ENCODE data around the gene TMEM183A.

The TMEM183A gene

DNA sequence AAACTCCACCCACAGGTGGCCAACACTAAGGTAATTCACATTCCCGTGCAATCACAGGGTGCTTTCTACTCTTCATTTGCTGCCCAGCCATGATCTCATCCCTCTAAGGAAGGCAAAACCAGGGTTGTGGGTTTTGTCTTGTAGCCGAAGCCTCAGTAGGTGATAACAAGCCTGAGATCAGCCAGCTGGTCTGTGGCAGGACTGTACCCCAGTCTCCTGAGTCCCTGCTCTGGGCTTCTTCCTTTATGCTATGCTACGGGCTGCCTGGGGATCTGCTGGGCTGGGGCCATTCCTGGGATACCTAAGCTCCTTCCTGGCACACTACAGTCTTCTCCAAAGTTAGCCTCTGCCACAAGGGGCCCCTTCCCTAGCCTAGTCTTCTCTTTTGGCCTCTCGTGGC is 29.0 kb downstream of the TMEM183A start:
- no peak for DNase-seq (ENCODE audit: low read depth)
- TF ChIP-seq, protein P1, sequence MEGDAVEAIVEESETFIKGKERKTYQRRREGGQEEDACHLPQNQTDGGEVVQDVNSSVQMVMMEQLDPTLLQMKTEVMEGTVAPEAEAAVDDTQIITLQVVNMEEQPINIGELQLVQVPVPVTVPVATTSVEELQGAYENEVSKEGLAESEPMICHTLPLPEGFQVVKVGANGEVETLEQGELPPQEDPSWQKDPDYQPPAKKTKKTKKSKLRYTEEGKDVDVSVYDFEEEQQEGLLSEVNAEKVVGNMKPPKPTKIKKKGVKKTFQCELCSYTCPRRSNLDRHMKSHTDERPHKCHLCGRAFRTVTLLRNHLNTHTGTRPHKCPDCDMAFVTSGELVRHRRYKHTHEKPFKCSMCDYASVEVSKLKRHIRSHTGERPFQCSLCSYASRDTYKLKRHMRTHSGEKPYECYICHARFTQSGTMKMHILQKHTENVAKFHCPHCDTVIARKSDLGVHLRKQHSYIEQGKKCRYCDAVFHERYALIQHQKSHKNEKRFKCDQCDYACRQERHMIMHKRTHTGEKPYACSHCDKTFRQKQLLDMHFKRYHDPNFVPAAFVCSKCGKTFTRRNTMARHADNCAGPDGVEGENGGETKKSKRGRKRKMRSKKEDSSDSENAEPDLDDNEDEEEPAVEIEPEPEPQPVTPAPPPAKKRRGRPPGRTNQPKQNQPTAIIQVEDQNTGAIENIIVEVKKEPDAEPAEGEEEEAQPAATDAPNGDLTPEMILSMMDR (IDR thresholded peaks at IDR 0.05; ENCODE audit: low read length, missing control alignments): no peak
- no peak overlapping the region for H3K4me3 ChIP-seq (replicated peaks; ENCODE audit: low read depth, low read length)

DNA sequence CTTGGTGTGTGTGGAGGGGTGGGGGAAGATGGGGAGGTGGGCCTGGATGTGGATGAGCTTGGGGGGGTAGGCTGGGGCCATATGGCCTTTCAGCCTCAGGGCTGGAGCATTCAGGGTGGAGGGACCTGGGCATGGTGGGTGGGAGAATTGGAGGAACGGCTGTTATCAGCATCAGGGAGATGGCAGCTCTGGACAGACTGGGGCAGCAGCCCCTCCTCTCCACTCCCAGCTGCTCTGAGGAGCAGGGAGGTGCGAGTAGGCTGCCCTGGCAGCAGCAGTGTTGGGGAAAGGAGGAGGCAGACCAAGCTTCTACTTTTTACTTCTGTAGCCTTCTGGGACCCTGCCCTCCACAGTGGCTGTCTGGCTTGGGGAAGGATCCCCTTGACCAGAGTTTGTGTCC is 29.4 kb downstream of the TMEM183A start:
- no peak for DNase-seq (ENCODE audit: low read depth)
- no peak overlapping the region for H3K4me3 ChIP-seq (replicated peaks; ENCODE audit: low read depth, low read length)
- TF ChIP-seq, protein P1 (IDR thresholded peaks at IDR 0.05; ENCODE audit: low read length, missing control alignments): no peak

DNA sequence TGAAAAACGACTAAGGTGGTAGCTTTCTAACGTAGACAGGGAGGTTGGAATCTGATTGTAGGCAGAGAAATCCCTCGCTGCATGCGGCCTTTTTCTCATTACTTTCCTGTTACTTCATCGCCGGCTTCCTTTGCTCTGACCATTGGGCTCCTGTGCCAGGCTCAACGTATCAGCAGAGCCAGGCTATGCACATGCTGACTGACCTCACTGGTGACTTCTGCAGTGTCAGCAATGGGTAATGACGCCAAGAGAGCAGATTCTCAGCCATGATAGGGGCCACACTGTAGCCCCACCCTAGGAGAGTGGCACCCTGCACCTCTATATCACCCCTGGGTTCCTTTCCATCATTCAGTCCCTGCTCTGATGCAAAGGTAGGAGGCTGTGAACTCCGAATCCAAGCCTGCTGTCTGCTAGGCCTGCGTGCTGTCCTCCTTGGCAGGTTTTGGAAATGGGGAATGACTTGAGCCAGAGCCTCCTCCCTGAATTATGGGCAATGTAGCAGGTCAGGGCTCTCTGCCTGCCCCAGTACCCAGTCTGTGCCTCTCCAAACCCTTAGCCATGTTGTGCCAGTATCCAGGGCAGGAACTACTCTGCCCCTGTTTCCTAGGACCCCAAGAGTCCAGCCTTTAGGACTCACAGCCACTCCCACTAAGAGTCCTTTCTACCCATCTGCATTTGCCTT is 30.5 kb downstream of the TMEM183A start:
- DNase-seq (ENCODE audit: low read depth): no peak

DNA sequence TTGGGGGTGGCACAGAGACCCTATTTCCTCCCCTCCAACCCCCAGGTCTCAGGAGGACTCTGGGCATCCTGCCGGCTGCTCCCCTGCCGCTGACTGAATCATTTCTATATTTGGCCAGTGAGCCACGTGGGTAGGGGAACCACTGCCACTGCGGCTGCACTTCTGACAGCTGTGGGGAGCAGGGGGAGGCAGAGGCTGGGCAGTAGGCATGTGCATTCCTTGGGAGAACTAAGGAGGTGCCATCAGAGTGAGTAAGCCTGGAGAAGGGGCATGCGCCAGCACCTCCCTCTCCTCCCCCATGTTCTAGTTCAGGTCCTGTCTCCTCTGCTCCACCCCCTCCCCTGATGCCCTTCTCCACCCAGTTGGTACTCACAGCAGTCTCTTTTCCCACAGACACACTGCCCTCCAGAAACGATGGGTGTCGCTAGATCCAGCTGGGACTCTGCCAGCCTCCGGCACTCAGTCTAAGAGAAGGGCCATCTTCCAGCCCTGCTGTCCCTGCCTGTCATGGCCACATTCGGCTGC is 31.1 kb downstream of the TMEM183A start:
- TF ChIP-seq, protein P1 (IDR thresholded peaks at IDR 0.05; ENCODE audit: low read length, missing control alignments): peak; percentile 5
- peak; percentile 59 for DNase-seq (ENCODE audit: low read depth)
- H3K4me3 ChIP-seq (replicated peaks; ENCODE audit: low read depth, low read length): no peak overlapping the region

More for the DNA sequence above, 30.5 kb downstream of the TMEM183A start:
- TF ChIP-seq, protein P1 (IDR thresholded peaks at IDR 0.05; ENCODE audit: low read length, missing control alignments): no peak
- no peak overlapping the region for H3K4me3 ChIP-seq (replicated peaks; ENCODE audit: low read depth, low read length)

DNA sequence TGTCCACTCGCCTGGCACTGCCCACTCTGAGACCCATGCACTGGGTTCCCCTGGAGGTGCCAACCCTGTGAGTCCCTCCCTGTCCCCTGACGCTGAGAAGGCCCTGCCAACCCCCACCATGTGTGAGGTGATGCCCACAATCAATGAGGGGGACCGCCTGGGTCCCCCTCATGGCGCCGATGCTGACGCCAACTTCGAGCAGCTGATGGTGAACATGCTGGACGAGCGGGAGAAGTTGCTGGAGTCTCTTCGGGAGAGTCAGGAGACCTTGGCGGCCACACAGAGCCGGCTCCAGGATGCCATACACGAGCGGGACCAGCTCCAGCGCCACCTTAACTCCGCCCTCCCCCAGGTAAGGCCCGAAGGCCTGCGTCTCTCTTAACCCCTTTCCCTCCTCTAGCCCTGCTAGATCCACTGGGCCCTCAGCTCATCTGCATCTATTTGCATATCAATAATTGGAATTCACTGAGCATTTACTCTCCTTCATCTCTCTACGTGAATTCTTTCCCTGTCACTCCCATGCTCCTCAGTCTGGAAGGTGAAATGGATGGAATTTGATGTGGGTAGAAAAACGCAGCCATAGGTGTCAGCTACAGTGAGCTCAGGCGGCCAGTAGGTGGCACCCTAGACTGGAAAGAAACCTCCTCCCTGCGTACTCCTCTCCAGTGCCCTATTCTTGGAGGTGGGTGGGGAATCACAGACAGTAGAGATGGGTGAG is 31.9 kb downstream of the TMEM183A start:
- H3K4me3 ChIP-seq (replicated peaks; ENCODE audit: low read depth, low read length): no peak overlapping the region
- DNase-seq (ENCODE audit: low read depth): peak; percentile 73
- TF ChIP-seq, protein P1 (IDR thresholded peaks at IDR 0.05; ENCODE audit: low read length, missing control alignments): peak; percentile 96

DNA sequence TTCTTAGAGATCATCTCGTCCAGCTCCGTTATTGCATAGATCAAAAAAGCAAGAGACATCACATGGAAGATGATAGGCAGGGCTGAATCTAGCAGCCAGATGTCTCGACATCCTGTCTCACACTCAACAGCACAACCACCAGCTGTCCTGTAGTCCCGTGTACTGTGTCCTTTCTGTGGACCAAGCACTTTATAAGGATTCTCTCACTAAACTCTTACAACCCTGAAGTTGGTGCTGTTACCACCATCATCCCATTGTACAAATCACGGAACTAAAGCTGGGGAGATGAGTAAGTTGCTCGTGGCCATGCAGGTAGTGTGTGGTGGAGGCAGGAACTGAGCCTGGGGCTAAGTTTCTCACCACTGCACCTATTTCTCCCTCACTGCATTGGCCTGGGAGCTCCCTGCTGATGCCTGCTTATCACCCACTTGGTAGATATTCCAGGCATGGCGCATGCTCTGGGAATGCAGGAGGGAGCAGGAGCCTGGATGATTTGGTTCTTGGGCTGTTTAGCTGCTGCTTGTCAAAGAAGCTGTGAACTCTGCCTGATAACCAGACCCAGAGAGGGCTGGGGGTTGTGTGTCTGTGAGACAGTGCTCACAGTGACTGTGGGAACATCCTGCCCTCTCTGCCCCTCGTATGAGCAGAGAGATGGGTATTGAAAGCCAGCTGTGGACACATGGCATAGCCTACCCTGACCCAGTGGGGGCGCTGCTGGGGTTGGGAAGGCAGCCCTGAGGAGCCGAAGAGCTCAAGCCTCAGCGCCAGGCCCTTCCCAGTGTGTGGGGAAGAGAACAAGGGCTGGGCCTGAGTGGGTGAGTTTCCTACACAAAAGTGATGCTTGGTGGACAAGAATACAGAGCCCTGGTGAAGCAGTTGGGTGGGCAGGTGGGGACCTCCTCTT is 32.7 kb downstream of the TMEM183A start:
- TF ChIP-seq, protein P1 (IDR thresholded peaks at IDR 0.05; ENCODE audit: low read length, missing control alignments): peak; percentile 23
- H3K4me3 ChIP-seq (replicated peaks; ENCODE audit: low read depth, low read length): no peak overlapping the region
- DNase-seq (ENCODE audit: low read depth): no peak
